Measurements from ENCODE around the gene ARHGAP42. TPM values are rescaled to one million over a fixed set of nuclear protein-coding genes. Genes with fewer than 3 reads are reported as not detected.

Gene ARHGAP42
- total RNA-seq, 1 donor from 2014 or later, result 16.3 TPM

DNA sequence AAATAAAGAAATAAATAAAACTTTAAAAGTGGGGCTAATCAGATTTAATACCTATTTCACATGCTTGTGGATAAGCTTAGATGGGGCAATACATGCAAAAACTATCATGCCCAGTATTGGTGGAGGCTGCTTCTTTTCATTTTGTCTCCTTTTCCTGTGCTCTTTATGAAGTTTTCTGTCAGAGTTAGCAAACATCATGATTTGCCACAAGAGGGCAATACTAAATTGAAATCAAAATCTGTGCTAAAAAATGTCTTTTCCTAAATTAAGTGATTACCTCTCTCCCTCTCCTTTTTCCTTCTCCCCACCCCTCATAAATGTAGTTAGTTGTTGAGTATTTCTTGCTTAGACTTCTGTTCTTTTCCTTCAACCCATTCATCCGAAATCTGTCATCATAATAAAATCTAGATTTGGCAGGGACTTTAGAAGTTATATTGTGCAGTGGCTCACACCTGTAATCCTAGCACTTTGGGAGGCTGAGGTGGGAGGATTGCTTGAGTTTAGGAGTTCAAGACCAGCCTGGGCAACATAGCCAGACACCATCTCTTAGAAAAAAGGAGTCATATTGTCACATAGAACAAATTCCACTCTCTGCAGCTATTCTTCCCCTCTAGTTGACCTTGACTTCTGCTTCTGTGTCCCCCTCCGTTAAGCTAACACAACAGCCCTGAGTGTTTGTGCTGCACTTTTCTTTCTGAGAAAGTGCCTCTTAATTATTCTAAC lies 4.7 kb upstream of the ARHGAP42 start:
- intact Hi-C loops (cut with DNase I), result loop anchor here (5.0 kb wide), 1 partner anchor 170 kb away; no protein-coding TSS in a partner anchor
- H3K27ac ChIP-seq, result no peak overlapping the region
- DNase-seq, result no peak
- H3K36me3 ChIP-seq, result no peaks in the 10 kb centered on the region
- H3K27me3 ChIP-seq (ENCODE audit: low read depth), result peaks cover 4% of the 10 kb centered on the region
- H3K4me3 ChIP-seq, result no peak overlapping the region
- no peaks in the 10 kb centered on the region for H3K9me3 ChIP-seq
- ATAC-seq, result no peak
- TF ChIP-seq, protein P1, sequence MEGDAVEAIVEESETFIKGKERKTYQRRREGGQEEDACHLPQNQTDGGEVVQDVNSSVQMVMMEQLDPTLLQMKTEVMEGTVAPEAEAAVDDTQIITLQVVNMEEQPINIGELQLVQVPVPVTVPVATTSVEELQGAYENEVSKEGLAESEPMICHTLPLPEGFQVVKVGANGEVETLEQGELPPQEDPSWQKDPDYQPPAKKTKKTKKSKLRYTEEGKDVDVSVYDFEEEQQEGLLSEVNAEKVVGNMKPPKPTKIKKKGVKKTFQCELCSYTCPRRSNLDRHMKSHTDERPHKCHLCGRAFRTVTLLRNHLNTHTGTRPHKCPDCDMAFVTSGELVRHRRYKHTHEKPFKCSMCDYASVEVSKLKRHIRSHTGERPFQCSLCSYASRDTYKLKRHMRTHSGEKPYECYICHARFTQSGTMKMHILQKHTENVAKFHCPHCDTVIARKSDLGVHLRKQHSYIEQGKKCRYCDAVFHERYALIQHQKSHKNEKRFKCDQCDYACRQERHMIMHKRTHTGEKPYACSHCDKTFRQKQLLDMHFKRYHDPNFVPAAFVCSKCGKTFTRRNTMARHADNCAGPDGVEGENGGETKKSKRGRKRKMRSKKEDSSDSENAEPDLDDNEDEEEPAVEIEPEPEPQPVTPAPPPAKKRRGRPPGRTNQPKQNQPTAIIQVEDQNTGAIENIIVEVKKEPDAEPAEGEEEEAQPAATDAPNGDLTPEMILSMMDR (IDR thresholded peaks at IDR 0.05), result peak; percentile 38
- peaks cover 4% of the 10 kb centered on the region for H3K4me1 ChIP-seq

GRCh38 chr11:100683126-100683525 lies 4.0 kb upstream of the ARHGAP42 start:
- H3K27ac ChIP-seq, result no peak overlapping the region
- intact Hi-C loops (cut with DNase I), result loop anchor here (5.0 kb wide), 1 partner anchor 169 kb away; no protein-coding TSS in a partner anchor
- H3K9me3 ChIP-seq, result no peaks in the 10 kb centered on the region
- TF ChIP-seq, protein P1 (IDR thresholded peaks at IDR 0.05), result no peak
- peaks cover 4% of the 10 kb centered on the region for H3K27me3 ChIP-seq (ENCODE audit: low read depth)
- peaks cover 7% of the 10 kb centered on the region for H3K4me1 ChIP-seq
- ATAC-seq (no peak), DNase-seq (no peak)
- H3K4me3 ChIP-seq, result no peak overlapping the region
- no peaks in the 10 kb centered on the region for H3K36me3 ChIP-seq

DNA sequence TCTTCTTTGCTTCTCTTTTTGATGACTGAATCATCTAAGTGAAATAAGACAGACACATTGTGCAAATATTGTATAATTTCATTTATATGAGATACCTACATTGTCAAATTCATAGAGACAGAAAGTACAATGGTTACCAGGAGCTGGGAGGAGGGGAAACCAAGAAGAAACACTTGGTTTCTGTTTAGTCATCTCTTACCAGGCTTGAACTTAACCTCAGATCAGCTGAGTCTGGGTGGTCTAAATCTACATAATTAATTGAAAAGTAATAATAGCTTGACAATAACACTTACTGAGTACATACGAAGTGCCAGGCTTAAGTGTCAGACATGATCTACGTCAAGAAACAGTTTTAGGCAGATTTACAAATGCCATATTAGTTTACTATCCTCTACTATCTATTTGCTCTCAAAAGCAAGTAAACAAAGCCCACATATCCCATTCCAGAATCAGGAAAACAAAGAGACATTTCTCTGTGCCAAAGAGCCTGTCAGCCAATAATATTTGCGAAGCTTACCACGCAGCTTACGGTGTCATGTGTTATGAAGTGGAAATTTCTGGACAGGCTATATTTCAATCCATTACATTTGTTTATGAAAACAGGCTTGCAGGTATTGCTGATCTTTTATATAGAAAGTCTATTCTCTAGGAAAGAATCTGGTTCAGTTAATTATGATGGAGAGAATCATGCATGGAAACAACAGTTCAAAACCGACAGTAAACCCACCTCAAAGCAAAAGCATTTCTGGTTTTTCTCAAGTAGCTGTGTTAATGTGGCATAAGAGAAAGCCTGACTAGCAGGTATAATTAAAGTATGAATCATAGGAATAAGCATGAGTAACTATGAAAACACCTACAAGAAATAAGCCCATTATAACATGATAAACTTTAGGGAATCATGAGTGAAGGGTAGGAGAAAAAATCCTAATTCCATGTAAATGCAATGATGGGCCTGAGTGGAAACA lies 2.7 kb upstream of the ARHGAP42 start:
- Histone ChIP-seq H3K9me3 (no peaks in the 10 kb centered on the region), H3K4me1 (peaks cover 10% of the 10 kb centered on the region), H3K36me3 (no peaks in the 10 kb centered on the region), H3K27me3 (ENCODE audit: low read depth) (peaks cover 4% of the 10 kb centered on the region), H3K4me3 (no peak overlapping the region), H3K27ac (no peak overlapping the region)
- DNase-seq (no peak), ATAC-seq (no peak)
- TF ChIP-seq, protein P1 (IDR thresholded peaks at IDR 0.05), result no peak
- intact Hi-C loops (cut with DNase I), result loop anchor here (5.0 kb wide), 1 partner anchor 168 kb away; no protein-coding TSS in a partner anchor

- Histone ChIP-seq H3K27me3 (ENCODE audit: low read depth) (peaks cover 4% of the 10 kb centered on the region), H3K4me1 (peaks cover 6% of the 10 kb centered on the region), H3K4me3 (peak overlapping the region; percentile 64), H3K27ac (peak overlapping the region; percentile 71), H3K36me3 (no peaks in the 10 kb centered on the region), H3K9me3 (no peaks in the 10 kb centered on the region)
- intact Hi-C loops (cut with DNase I), result no loop called here
- TF ChIP-seq, protein P1 (IDR thresholded peaks at IDR 0.05), result no peak
- ATAC-seq, result no peak
- DNase-seq, result no peak
Measured at GRCh38 chr11:100686476-100687053, 523 bp upstream of the ARHGAP42 start.
